NCI-H345 treated with DMSO at 0.1 percent for 48 hours (cell line): Measurements from ENCODE around the gene ST13.
"Not testable (repeated sequence)": the region's sequence is repeated elsewhere in the genome, so short reads cannot be mapped to it uniquely, and the experiment has no call there.

Source experiments
- DNase-seq: peaks from one replicate; lab custom pipeline; 2025; ENCODE audit not compliant: unreplicated experiment; lab: John Stamatoyannopoulos, UW

Gene ST13

GRCh38 chr22:40791241-40791640 lies 65.2 kb downstream of the ST13 start:
- DNase-seq, result no peak

- DNase-seq, result no peak
Measured at GRCh38 chr22:40789131-40789530, 67.3 kb downstream of the ST13 start.

GRCh38 chr22:40782521-40782920 lies 73.9 kb downstream of the ST13 start:
- no peak for DNase-seq

GRCh38 chr22:40781749-40782148 lies 74.7 kb downstream of the ST13 start:
- not testable (repeated sequence) for DNase-seq
